Activated naive CD4-positive, alpha-beta T cell treated with anti-CD3 and anti-CD28 coated beads, Interleukin-2, amount 50 U/mL, for 72 hours (primary cell): ENCODE data around the gene MRPS6. TPM values are rescaled to one million over a fixed set of nuclear protein-coding genes. Genes with fewer than 3 reads are reported as not detected.

Source experiments
- ATAC-seq, 2 donors: fragments of 150-1000 bp; cut with Tn5 transposase; 2 replicates each; pipeline ENCODE4 v1.10.0; 2021; ENCODE audit warnings: mild to moderate bottlenecking in 2 of 2, moderate library complexity in 2 of 2
- DNase-seq, 2 donors: peaks; one replicate each; pipeline ENCODE4 v3.0.0; 2021 to 2022; ENCODE audit warnings: low spot score in 2 of 2
- H3K27ac Mint-ChIP-seq, 2 donors: one replicate each; pipeline ENCODE4 v1.8.0; 2022; ENCODE audit warnings: mild to moderate bottlenecking in 2 of 2, mixed read lengths in 2 of 2
- H3K36me3 Mint-ChIP-seq, 2 donors: one replicate each; pipeline ENCODE4 v1.8.0; 2022; ENCODE audit warnings: mixed read lengths in 2 of 2
- H3K9me3 Mint-ChIP-seq, 2 donors: one replicate each; pipeline ENCODE4 v1.8.0; 2022; ENCODE audit warnings: mixed read lengths in 2 of 2
- total RNA-seq, 2 donors: library from RNA; stranded (reverse); gene quantifications; one replicate each; pipeline ENCODE4 v1.2.3, GENCODE V29; 2022

The MRPS6 gene
- total RNA-seq, 2 donors from 2014 or later = 114 to 146 TPM

DNA sequence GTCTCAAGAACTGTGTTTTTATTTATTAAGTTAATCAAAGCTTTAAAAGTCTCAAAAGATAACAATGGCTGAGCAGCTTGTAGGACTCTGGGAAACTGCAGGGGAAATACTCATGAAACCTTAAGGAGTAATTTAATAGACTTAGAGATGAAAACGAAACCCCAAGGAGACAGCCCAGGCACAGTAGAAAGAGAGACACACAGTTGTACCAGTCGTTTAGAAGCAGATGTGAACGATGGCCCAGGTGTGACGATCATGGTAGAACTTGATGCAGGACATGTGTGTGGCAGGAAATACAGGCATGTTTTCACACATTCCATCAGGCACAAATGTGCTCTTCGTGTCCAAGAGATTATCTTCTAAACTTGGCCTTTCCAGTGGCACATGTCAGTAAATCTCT is 21.2 kb upstream of the MRPS6 start:
- H3K27ac Mint-ChIP-seq = no peak overlapping the region
- DNase-seq (no peak), ATAC-seq (no peak)
- no peaks in the 10 kb centered on the region for H3K9me3 Mint-ChIP-seq
- H3K36me3 Mint-ChIP-seq = no peaks in the 10 kb centered on the region

DNA sequence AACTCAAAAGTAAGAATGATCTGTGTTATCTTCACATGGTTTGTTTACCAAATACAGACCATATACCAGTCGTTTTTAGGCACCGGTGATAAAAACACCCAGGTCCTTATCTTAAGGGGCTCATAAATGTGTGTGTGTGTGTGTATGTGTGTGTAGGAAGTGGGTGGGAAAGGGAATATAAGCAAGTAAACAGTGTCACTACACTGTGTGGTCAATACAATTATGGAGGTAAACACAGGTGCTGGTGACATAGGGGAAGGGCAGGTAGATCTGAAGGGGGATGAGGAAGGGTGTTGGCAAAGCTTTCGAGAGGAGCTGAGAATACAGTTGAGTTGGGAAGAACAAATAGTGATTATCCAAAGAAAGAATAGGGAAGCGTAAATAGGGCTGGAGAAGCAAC is 19.1 kb upstream of the MRPS6 start:
- Mint-ChIP-seq H3K9me3 (no peaks in the 10 kb centered on the region), H3K27ac (no peak overlapping the region), H3K36me3 (no peaks in the 10 kb centered on the region)
- DNase-seq = no peak
- ATAC-seq = no peak

DNA sequence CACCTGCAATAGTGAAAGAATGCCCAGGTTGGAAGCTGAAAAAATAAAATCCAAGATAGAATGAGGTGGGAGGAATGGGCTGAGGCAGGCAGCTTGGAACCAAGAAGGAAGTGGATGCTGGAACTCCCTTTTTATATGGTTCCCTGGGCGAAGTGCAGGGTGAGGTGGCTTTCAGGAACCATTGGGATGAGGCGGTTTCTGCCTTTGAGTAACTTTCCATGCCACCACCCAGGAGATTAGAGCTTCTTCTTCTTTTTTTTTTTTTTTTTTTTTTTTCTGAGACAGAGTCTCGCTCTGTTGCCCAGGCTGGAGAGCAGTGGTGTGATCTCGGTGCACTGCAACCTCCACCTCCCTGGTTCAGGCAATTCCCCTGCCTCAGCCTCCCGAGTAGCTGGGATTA is 17.8 kb upstream of the MRPS6 start:
- ATAC-seq (no peak), DNase-seq (no peak)
- Mint-ChIP-seq H3K27ac (no peak overlapping the region), H3K36me3 (no peaks in the 10 kb centered on the region), H3K9me3 (no peaks in the 10 kb centered on the region)

DNA sequence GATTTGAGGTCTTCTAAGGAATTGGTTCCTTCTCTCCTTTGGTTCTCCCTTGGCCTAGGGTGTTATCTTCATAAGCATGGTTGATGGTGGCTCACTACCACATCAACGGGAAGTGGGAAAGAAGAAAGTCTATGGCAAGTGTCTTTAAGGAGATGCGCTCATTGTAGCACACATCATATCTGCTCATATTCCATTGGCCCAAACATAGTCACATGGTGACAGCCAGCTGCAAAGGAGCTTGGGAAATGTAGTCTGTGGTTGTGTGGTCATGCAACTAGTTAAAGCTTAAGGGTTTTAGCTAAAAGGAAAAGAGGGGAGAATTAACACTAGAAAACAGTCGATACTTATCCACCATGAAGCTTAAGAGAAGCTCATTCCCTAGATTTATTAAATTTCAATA is 11.4 kb upstream of the MRPS6 start:
- DNase-seq (no peak), ATAC-seq (peak in 1 of 2 donors; percentile 41)
- peaks cover 0 to 10% of the 10 kb centered on the region in 2 donors for H3K9me3 Mint-ChIP-seq

GRCh38 chr21:34065027-34065426 is 8.4 kb upstream of the MRPS6 start:
- H3K27ac Mint-ChIP-seq = no peak overlapping the region
- no peaks in the 10 kb centered on the region for H3K36me3 Mint-ChIP-seq
- no peak for ATAC-seq
- DNase-seq = no peak
- peaks cover 0 to 15% of the 10 kb centered on the region in 2 donors for H3K9me3 Mint-ChIP-seq

More for the DNA sequence above, 11.4 kb upstream of the MRPS6 start:
- no peaks in the 10 kb centered on the region for H3K36me3 Mint-ChIP-seq
- H3K27ac Mint-ChIP-seq = no peak overlapping the region

- ATAC-seq (no peak), DNase-seq (no peak)
- peaks cover 25 to 26% of the 10 kb centered on the region in 2 donors for H3K36me3 Mint-ChIP-seq
- no peak overlapping the region for H3K27ac Mint-ChIP-seq
- H3K9me3 Mint-ChIP-seq = peaks cover 0 to 5% of the 10 kb centered on the region in 2 donors
Measured at GRCh38 chr21:34071683-34072082, 1.7 kb upstream of the MRPS6 start.

DNA sequence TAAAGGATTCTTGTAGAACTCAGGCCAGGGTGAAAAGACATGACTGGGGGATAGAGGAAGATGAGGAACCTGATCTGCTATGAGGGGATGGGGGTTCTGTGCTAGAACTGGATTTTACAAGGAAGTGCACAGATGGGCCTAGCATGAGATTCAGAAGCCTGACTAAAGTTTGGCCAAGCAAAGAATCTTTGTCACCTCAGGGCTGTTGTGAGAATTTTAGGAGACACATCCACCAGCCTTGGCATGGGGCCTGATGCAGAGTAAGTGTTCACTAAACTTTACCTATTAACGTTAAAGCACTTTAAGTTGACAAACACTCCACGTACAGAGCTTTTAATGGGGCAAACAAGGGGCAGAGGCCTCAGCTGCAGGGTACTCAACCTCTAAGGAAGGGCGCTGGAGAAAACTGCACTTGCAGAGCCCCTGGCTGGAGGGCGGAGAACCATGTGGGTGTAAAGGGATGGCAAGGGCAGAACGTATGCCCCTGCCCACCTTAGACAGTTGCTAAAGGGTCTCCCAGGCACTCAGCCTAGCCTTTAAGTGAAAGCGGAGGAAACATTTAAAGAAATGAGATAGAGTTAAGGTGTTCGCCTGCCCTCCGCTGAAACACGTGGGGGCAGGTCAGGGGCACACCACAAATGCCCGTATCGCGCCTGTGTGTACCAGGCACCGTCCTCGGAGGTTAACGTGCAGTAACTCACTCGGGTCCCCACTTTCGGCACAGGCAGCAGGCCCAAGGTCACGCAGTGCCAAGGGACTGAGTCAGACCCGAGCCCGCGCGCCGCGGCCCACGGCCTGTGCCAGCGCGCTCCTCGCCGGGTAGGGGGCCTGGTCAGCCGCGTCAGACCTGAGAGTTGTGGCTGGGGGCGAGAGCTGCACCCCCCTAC is 990 bp upstream of the MRPS6 start:
- Mint-ChIP-seq H3K36me3 (peaks cover 30% of the 10 kb centered on the region in 2 donors), H3K9me3 (peaks cover 0 to 5% of the 10 kb centered on the region in 2 donors), H3K27ac (peak overlapping the region; percentile 31 to 62)
- DNase-seq (peak in 1 of 2 donors; percentile 24), ATAC-seq (peak; percentile 1 to 32)

DNA sequence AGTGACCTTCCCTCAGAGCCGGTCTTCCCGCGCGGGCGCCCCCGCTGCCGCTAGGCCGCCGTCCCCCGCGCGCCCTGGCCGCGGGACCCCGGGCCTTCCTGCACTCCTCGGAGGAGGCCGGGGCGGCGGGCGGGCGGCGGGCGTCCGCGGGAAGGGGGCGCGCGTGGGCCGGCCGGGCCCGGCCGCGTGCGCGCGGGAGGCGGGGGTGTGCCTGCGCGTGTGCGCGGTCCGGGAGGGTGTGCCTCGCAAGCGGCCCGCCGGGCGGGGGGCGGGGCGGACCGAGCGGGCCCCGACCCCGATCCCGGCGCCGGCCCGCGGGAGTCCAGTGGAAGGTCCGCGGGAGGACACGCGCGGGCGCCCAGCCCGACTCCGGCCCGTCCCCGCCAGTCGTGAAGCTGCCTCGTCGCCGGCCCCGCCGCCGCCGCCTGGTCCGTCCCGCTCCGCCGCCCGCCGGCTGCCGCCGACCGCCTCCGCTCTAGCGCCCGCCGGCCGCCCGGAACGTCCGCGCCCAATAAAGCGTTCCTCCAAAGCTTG is 438 bp downstream of the MRPS6 start:
- peaks cover 30% of the 10 kb centered on the region in 2 donors for H3K36me3 Mint-ChIP-seq
- peak overlapping the region; percentile 96 to 99 for H3K27ac Mint-ChIP-seq
- H3K9me3 Mint-ChIP-seq = no peaks in the 10 kb centered on the region
- ATAC-seq = peak; percentile 39 to 53
- peak in 1 of 2 donors; percentile 61 for DNase-seq

- H3K36me3 Mint-ChIP-seq = peaks cover 30% of the 10 kb centered on the region in 2 donors
- no peak for ATAC-seq
Measured at GRCh38 chr21:34074283-34075090, 1.1 kb downstream of the MRPS6 start.

DNA sequence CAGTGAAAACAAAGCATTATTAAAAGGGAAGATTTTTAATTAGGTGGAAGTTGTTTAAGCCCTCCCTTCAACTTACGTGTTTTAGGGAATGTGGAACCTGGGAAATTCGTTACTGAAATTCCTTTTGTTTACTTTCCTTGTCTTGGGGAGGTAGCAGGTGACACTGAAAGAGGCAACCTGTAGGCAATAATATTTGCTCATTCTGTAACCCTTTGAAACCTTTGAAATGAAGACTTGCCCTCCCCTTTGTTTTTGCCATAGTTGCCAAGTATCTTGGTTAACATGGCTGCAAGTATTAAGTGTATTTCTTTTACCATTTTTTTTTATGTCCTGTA is 1.7 kb downstream of the MRPS6 start:
- Mint-ChIP-seq H3K9me3 (no peaks in the 10 kb centered on the region), H3K27ac (peak overlapping the region; percentile 96 to 99), H3K36me3 (peaks cover 36% of the 10 kb centered on the region in 2 donors)
- ATAC-seq = no peak
- DNase-seq = no peak

More at GRCh38 chr21:34074283-34075090, 1.1 kb downstream of the MRPS6 start:
- peak in 1 of 2 donors; percentile 26 for DNase-seq
- no peaks in the 10 kb centered on the region for H3K9me3 Mint-ChIP-seq
- peak overlapping the region; percentile 96 to 99 for H3K27ac Mint-ChIP-seq

DNA sequence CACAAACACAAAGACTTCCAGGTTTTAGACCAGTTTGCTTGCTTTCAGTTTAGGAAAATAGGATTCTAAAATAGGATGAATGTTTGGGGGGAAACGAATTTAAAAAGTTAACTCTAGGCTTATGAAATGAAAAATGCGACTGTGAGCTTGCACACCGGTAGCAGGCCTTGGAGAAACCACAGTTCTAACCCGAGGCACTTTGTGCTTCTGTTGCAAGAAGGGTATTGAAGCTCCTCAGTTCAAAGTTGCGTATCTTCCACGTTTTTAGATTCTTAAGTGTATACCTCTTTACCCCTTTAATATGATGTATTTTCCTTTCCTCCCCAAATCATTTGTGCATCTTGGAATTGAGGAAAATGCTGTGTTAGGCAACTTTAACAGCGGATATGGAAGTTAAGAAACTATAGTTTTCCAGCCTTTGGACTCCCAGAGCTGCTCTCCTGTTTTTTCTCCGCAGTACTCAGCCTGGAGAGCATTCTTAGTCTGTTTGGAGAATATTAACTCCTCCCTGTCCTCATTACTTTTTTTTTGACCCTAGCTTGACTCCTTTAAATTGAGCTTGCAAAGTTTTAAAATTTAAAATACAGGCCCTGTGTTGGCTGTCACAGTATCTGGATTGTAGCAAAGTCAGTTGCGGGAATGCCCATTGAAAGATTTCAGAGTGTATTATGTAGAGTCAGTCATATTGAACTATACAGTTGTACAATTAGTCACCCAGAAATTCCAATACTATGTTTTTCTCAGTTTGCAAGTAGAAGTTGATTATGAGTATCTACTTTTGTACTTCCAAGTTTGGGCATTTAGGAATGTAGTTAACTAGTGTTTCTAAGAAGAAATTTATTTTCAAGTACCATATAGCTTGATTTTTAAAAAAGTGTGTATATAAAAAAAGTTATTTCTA is 2.6 kb downstream of the MRPS6 start:
- DNase-seq (no peak), ATAC-seq (peak; percentile 13 to 19)
- Mint-ChIP-seq H3K9me3 (peaks cover 0 to 5% of the 10 kb centered on the region in 2 donors), H3K36me3 (peaks cover 45% of the 10 kb centered on the region in 2 donors), H3K27ac (peak overlapping the region; percentile 96)

DNA sequence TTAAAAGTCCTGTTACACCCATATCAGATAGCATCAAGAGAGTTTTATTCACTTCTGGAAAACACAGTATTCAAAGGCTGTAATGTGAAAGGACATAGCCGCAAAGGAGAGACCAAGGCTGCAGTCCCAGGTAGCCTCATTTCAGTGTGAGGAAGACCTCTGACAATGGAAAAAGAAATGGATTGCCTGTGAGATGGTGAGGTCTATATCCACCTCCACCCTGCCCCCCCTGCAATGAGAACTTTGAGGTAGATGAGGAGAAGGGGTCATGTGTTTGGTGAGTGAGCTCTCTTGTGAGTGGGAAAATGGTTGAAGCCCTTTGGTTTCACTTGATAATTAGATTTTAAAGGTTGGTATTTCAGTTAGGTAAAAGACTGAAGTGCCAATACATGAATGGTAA is 3.5 kb downstream of the MRPS6 start:
- DNase-seq = no peak
- Mint-ChIP-seq H3K27ac (peak overlapping the region; percentile 96), H3K9me3 (peaks cover 0 to 5% of the 10 kb centered on the region in 2 donors)

GRCh38 chr21:34077888-34078287 is 4.5 kb downstream of the MRPS6 start:
- H3K27ac Mint-ChIP-seq = peak overlapping the region; percentile 65 to 66
- ATAC-seq (no peak), DNase-seq (no peak)
- H3K36me3 Mint-ChIP-seq = peaks cover 57 to 64% of the 10 kb centered on the region in 2 donors
- H3K9me3 Mint-ChIP-seq = peaks cover 0 to 5% of the 10 kb centered on the region in 2 donors

More for the DNA sequence above, 3.5 kb downstream of the MRPS6 start:
- ATAC-seq = no peak
- H3K36me3 Mint-ChIP-seq = peaks cover 48 to 53% of the 10 kb centered on the region in 2 donors

GRCh38 chr21:34078915-34079314 is 5.5 kb downstream of the MRPS6 start:
- peaks cover 64 to 74% of the 10 kb centered on the region in 2 donors for H3K36me3 Mint-ChIP-seq
- peak; percentile 16 to 28 for ATAC-seq
- H3K27ac Mint-ChIP-seq = peak overlapping the region; percentile 65 to 70
- peaks cover 0 to 5% of the 10 kb centered on the region in 2 donors for H3K9me3 Mint-ChIP-seq
- DNase-seq = no peak

DNA sequence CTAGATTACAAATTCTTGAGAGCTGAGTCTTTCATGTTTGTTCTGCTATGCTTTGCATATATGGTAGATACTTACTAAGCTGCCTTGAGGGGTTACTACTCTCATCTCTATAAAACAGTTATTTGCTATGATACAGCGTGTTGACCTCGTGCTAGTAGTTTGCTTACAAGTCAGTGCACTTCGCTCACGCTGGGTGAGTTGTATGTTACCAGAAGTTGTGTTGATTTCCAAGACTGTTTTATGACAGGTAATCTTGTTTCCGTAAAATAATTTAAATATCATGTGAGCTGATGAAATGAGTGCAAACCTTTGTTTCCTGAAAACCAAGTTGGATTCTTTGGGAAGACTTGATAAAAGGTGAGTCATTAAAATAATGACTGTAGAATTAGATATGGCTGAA is 7.3 kb downstream of the MRPS6 start:
- Mint-ChIP-seq H3K36me3 (peaks cover 47 to 69% of the 10 kb centered on the region in 2 donors), H3K27ac (peak overlapping the region; percentile 2 to 65), H3K9me3 (peaks cover 0 to 5% of the 10 kb centered on the region in 2 donors)
- DNase-seq (no peak), ATAC-seq (no peak)

GRCh38 chr21:34082769-34083168 is 9.4 kb downstream of the MRPS6 start:
- Mint-ChIP-seq H3K9me3 (peaks cover 0 to 5% of the 10 kb centered on the region in 2 donors), H3K27ac (peak overlapping the region in 1 of 2 donors; percentile 74), H3K36me3 (peaks cover 34 to 55% of the 10 kb centered on the region in 2 donors)
- ATAC-seq (no peak), DNase-seq (no peak)
